Testis (tissue), 3 donors: ENCODE data around the gene XPO5. TPM values are rescaled to one million over a fixed set of nuclear protein-coding genes. Genes with fewer than 3 reads are reported as not detected.

ENCODE experiments used
- DNase-seq: peaks from one replicate; pipeline ENCODE4 v3.0.0-alpha.2; 2019
- H3K27ac ChIP-seq, 2 donors: fragments of 200-600 bp; sonication (generic); one replicate each; pipeline ENCODE4 v1.5.1; 2019
- H3K27me3 ChIP-seq: fragments of 200-600 bp; sonication (generic); one replicate; pipeline ENCODE4 v1.5.1; 2019
- H3K36me3 ChIP-seq: fragments of 200-600 bp; sonication (generic); one replicate; pipeline ENCODE4 v1.5.1; 2017; ENCODE audit warnings: low read depth; ENCODE audit errors: missing control alignments
- H3K4me1 ChIP-seq: fragments of 200-600 bp; sonication (generic); one replicate; pipeline ENCODE4 v1.5.1; 2019
- H3K4me3 ChIP-seq, 2 donors: fragments of 200-600 bp; sonication (generic); one replicate each; pipeline ENCODE4 v1.5.1; 2017 to 2019
- H3K9me3 ChIP-seq: fragments of 200-600 bp; sonication (generic); one replicate; pipeline ENCODE4 v1.5.1; 2017
- POLR2A ChIP-seq: fragments of 450-650 bp; IDR thresholded peaks from one replicate; pipeline ENCODE4 v1.6.1; 2017; ENCODE audit warnings: antibody characterized with exemption, mild to moderate bottlenecking, moderate library complexity
- whole genome bisulfite sequencing, 2 donors: methylation state at CpG; one replicate each; pipeline ENCODE4 v1.1.5; 2018; 5-methylcytosine and 5-hydroxymethylcytosine counted together
- intact Hi-C: fragments of 100-400 bp; cut with DNase I; formaldehyde crosslinking; loops from one replicate; pipeline ENCODE4 v1.15.1; 2023; ENCODE audit warnings: low total_unique reads
- polyA plus RNA-seq: library from polyadenylated mRNA; stranded (reverse); fragments of 350-450 nt; fragmentation: Illumina TruSeq; extraction: RNeasy Lipid Tissue Mini Kit (QIAGEN cat#74804); gene quantifications from one replicate; pipeline ENCODE4 v1.2.3, GENCODE V29; 2014; ENCODE audit warnings: low read depth, low replicate concordance; ENCODE audit not compliant: insufficient read depth
- total RNA-seq, 2 donors: library from RNA; depleted of rRNA; stranded (reverse); fragments of >200 nt; gene quantifications; one replicate each; pipeline ENCODE4 v1.2.3, GENCODE V29; 2016
- TF ChIP-seq, protein P1 (sequence below), 3 experiments: fragments of 450-650 bp in 2 of 3; fragments of 200-600 bp in 1 of 3; sonication (generic) in 1 of 3; IDR thresholded peaks; one replicate each; pipeline ENCODE4 v1.5.1; 2016 to 2019; ENCODE audit warnings: antibody characterized with exemption in 3 of 3, mild to moderate bottlenecking in 2 of 3, moderate library complexity in 1 of 3

XPO5 gene
- total and polyA plus RNA-seq, 3 donors from 2014 or later = 53.7 to 79.1 (median 65.8) TPM

DNA sequence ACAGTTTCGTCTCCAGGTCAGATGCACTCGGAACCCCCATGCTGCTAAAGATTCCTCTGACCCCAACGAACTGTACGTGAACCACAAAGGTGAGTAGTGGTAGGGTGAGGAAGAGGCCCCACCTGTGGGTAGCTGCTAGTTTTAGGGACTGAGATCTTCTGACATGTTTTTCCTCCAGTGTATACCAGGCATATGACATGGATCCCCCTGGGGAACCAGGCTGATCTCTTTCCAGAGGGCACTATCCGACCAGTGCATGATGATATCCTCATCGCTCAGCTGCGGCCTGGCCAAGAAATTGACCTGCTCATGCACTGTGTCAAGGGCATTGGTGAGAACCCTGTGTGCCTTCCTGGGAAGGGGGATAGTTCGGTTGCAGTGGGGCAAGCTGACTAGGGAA, 55.7 kb downstream of the XPO5 start:
- H3K4me1 ChIP-seq = peaks cover 21% of the 10 kb centered on the region
- TF ChIP-seq POLR2A = no peak
- TF ChIP-seq, protein P1, sequence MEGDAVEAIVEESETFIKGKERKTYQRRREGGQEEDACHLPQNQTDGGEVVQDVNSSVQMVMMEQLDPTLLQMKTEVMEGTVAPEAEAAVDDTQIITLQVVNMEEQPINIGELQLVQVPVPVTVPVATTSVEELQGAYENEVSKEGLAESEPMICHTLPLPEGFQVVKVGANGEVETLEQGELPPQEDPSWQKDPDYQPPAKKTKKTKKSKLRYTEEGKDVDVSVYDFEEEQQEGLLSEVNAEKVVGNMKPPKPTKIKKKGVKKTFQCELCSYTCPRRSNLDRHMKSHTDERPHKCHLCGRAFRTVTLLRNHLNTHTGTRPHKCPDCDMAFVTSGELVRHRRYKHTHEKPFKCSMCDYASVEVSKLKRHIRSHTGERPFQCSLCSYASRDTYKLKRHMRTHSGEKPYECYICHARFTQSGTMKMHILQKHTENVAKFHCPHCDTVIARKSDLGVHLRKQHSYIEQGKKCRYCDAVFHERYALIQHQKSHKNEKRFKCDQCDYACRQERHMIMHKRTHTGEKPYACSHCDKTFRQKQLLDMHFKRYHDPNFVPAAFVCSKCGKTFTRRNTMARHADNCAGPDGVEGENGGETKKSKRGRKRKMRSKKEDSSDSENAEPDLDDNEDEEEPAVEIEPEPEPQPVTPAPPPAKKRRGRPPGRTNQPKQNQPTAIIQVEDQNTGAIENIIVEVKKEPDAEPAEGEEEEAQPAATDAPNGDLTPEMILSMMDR (IDR thresholded peaks at IDR 0.05) = no peak
- H3K27me3 ChIP-seq = no peaks in the 10 kb centered on the region
- H3K9me3 ChIP-seq = no peaks in the 10 kb centered on the region
- 78 to 88% methylated on average over 6 to 8 of the region's 8 CpGs for WGBS, 2 donors
- H3K36me3 ChIP-seq = peaks cover 5% of the 10 kb centered on the region
- intact Hi-C loops = no loop called here
- H3K27ac ChIP-seq = no peak overlapping the region
- DNase-seq = no peak
- no peak overlapping the region for H3K4me3 ChIP-seq

DNA sequence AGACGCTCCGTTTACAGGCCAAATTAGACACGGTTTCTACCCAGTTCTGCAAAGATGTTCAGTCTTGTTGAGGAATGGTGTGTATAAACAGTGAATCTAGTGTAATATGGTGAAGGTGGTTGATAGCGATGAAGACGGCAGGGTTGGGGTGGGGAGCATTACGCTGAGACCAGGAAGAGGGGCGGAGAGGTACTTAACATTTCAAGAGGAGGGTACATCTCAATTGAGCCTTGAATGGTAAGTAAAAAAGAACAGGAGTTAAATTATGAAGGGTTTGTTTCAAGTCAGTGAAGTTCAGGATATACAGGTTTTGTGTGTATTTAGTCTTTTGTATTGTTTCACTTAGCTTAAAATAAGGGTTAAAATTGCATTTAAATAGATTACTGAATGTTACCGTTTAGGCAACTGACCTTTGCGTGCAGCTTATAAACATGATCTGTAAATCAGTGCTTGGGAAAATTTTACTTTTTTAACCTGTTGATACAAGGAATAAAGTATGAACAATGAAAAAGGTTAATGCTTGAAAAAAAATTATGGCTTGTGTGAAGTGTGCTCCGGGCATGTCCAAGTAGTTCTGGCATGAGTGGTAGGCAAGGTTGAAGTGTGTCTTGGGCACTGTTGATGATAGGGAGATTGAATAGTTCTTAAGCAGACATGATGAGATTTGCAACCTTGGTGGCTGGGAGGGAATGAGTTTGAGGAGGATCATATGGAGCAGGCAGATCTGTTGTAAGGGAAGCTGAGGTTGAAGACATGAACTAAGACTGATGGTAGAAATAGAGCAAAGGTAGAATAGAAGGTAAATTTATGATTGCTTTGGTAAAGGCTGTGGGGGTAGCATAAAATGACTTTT, 58.1 kb downstream of the XPO5 start:
- intact Hi-C loops = loop anchor here (10.0 kb wide), 1 partner anchor 263 kb away; no protein-coding TSS in a partner anchor

DNA sequence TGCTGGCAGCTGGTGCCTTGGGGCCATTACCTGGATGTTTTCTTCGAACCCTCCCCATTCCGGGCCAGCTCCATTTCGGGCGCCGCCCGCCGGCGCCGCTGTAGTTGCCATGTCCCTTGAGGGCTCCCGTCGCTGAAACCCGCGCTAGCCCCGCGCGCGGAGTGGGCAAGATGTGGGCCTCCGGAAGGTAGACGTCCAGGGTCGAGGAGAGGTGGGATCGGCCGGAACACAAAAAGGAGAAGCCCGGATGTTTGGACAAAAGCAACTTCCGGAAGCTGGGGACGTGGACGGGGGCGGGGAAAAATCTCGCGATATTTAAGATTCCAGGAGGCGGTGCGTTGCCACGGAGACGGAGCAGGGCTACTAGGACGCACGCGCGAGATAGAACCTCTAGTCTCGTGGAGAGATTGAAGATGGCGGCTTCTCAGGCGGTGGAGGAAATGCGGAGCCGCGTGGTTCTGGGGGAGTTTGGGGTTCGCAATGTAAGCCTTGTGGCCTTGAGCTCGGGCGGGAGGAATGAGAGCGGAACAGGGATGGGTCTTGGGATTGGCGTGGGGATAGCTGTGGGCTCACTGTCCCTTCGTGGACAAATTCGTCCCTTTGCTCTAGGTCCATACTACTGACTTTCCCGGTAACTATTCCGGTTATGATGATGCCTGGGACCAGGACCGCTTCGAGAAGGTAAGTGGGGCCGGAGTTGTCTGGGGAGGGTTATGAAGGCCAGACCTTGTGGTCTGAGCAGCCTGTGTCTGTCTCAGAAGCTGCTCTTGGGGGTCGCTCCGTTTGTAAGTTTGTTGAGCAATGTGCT, 58.9 kb downstream of the XPO5 start, which contains the start of the genes POLR1C and YIPF3:
POLR1C (plus strand) TSS at position 393 of the 808 bp plus-strand sequence; CDS start at position 414, 21 bp downstream.
YIPF3 (minus strand) TSS at position 230 of the 808 bp plus-strand sequence; CDS start at position 111, 119 bp downstream.
- intact Hi-C loops = loop anchor here (10.0 kb wide), 1 partner anchor 262 kb away; no protein-coding TSS in a partner anchor
- 0 to 1% methylated on average over 36 to 57 of the region's 57 CpGs for WGBS, 2 donors

More for the DNA sequence above, 58.1 kb downstream of the XPO5 start:
- H3K4me1 ChIP-seq = peaks cover 23% of the 10 kb centered on the region
- 3% methylated on average over 10 of the region's 10 CpGs for WGBS, 2 donors
- no peaks in the 10 kb centered on the region for H3K9me3 ChIP-seq
- H3K27ac ChIP-seq = peak overlapping the region; percentile 77 to 83
- no peak for TF ChIP-seq POLR2A
- peak overlapping the region; percentile 81 to 92 for H3K4me3 ChIP-seq
- peaks cover 5% of the 10 kb centered on the region for H3K36me3 ChIP-seq
- no peak for DNase-seq
- no peaks in the 10 kb centered on the region for H3K27me3 ChIP-seq

DNA sequence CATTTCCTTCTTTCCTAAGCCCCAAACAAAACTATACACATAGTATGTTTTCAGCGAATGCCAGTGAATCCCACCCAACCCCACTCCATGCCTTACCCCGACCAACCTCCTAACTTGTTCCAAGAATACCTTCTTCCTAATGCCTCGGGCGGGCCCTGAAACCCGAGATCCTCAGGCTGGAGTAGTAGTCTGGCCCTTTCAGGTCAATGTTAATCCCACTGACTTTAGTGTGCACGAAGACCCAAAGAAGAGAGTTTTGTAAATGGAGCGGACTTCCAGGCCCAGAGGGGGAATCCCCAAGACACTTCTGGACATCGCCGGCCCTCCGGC, 59.5 kb downstream of the XPO5 start:
- no peak for DNase-seq
- H3K4me3 ChIP-seq = peak overlapping the region; percentile 81 to 92
- no peak for TF ChIP-seq POLR2A
- TF ChIP-seq, protein P1 (IDR thresholded peaks at IDR 0.05) = no peak
- H3K9me3 ChIP-seq = no peaks in the 10 kb centered on the region
- H3K4me1 ChIP-seq = peaks cover 23% of the 10 kb centered on the region
- H3K36me3 ChIP-seq = no peaks in the 10 kb centered on the region
- peak overlapping the region; percentile 77 to 83 for H3K27ac ChIP-seq
- intact Hi-C loops = loop anchor here (10.0 kb wide), 1 partner anchor 262 kb away; no protein-coding TSS in a partner anchor
- 0 to 1% methylated on average over 7 to 10 of the region's 10 CpGs for WGBS, 2 donors
- no peaks in the 10 kb centered on the region for H3K27me3 ChIP-seq

More for the DNA sequence above, 58.9 kb downstream of the XPO5 start, which contains the start of the genes POLR1C and YIPF3:
- no peaks in the 10 kb centered on the region for H3K27me3 ChIP-seq
- DNase-seq = peak; percentile 99
- no peaks in the 10 kb centered on the region for H3K36me3 ChIP-seq
- peak within 1 kb of the TSS; percentile 77 to 83 for H3K27ac ChIP-seq
- peak within 1 kb of the TSS; percentile 81 to 92 for H3K4me3 ChIP-seq
- no peaks in the 10 kb centered on the region for H3K9me3 ChIP-seq
- H3K4me1 ChIP-seq = peaks cover 23% of the 10 kb centered on the region
- no peak for TF ChIP-seq POLR2A

DNA sequence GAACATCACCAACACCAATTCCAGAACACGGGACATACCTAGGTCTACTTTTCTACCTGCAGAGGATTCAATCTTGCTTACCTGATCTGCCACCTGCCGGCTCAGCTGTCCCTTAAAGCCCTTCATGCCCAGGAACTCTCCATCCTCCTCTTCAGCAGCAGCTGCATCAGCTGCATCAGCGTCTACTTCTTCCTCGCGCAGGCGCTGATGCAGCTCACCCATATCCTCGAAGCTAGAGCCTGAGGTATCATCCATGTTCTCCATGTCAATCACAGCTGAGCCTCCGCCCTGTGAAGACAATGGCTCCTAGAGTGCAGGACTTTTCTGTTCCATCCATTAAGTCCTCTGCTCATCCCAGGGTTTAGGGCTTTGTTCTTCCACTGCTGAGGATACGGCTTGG, 60.0 kb downstream of the XPO5 start:
- H3K9me3 ChIP-seq = no peaks in the 10 kb centered on the region
- intact Hi-C loops = loop anchor here (10.0 kb wide), 1 partner anchor 261 kb away; no protein-coding TSS in a partner anchor
- no peak overlapping the region for H3K27ac ChIP-seq
- peak overlapping the region; percentile 81 to 92 for H3K4me3 ChIP-seq
- peaks cover 24% of the 10 kb centered on the region for H3K4me1 ChIP-seq
- H3K27me3 ChIP-seq = no peaks in the 10 kb centered on the region
- no peaks in the 10 kb centered on the region for H3K36me3 ChIP-seq
- WGBS, 2 donors = 38 to 63% methylated on average over 9 of the region's 9 CpGs
- DNase-seq = no peak
- TF ChIP-seq, protein P1 (IDR thresholded peaks at IDR 0.05) = no peak
- no peak for TF ChIP-seq POLR2A
